ENCODE results near the gene CEP120. TPM values are rescaled to one million over a fixed set of nuclear protein-coding genes. Genes with fewer than 3 reads are reported as not detected.
"Not testable (repeated sequence)": the region's sequence is repeated elsewhere in the genome, so short reads cannot be mapped to it uniquely, and the experiment has no call there.

The CEP120 gene
- total RNA-seq, 2 experiments from 2014 or later = 17.9 to 21.2 TPM

DNA sequence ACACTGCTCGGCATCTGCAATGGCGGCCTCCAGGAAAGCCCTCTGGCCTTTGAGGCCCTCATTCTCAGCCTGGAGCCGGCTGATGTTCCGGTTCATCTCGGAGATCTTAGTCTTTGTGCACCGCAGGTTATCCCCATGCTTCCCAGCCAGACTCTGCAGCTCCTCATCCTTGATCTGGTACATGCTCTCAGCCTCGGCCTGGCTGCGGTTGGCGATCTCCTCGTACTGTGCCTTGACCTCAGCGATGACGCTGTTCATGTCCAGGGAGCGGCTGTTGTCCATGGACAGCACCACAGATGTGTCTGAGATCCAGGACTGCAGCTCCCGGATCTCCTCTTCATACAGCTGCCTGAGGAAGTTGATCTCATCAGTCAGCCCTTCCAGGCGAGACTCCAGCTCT lies 21.9 kb downstream of the CEP120 start:
- POLR2A ChIA-PET = no interaction called here
- CTCF ChIA-PET = no interaction called here

DNA sequence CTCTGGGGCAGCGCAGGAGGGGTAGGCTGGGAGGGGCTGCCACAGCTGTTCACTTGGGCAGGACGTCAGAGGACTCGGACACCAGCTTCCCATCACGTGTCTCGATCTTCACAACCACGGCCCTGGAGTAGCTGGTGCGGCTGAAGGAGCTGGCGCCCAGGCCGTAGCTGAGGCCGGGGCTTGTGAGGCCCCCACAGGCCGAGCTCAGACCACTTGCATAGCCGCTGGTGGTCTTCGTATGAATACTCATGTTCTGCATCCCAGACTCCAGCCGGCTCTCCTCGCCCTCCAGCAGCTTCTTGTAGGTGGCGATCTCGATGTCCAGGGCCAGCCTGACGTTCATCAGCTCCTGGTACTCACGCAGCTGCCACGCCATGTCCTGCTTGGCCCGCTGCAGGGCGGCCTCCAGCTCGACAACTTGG lies 22.3 kb downstream of the CEP120 start:
- POLR2A ChIA-PET, CTCF ChIA-PET: not testable (repeated sequence)

DNA sequence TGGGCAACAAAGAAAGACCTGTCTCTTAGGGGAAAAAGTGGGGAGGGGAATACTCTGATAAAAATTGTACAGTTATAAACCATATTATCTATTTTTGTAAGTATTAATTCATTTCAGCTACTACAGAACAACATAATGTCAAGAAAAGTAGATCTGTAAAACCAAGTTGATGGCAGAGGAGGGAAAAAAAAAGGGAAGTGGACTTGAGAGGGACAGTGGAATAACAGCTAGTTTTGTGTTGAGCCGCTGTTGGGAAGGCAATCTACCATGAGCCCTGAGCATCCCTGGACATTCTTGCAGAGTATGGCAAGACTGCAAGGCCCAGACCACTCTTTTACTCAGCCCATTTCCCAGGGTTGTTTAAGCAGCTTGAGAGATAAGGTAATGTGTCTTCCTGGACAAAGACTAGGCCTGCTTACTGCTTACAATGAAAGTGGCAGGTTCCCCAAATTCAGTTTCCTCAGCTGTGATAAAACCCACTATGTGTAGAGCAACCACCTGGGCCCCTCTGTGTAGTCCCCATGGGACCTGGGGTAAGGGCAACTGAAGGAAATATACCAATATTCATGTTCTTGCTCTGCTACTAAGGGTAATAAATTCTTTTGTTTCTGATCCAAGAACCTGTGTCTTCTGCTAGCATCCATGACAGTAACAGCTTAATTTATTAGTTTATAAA lies 25.0 kb downstream of the CEP120 start:
- CTCF ChIA-PET = no interaction called here
- POLR2A ChIA-PET = no interaction called here

DNA sequence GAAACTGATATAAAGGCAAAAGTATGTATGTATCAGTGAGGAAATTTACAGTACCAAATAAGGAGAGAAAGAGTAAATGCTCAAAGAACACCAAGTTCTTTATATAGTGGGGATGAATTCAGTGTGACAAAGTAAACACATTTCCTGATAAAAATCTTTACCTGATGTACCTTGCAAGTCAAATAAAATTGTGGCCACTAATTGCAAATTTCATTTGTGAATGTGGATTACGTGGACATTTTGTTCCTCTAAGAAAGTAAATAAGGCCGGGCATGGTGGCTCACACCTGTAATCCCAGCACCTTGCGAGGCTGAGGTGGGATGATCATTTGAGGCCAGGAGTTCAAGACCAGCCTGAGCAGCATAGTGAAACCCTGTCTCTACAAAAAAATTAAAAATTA lies 25.7 kb downstream of the CEP120 start:
- POLR2A ChIA-PET = no interaction called here
- CTCF ChIA-PET = no interaction called here

DNA sequence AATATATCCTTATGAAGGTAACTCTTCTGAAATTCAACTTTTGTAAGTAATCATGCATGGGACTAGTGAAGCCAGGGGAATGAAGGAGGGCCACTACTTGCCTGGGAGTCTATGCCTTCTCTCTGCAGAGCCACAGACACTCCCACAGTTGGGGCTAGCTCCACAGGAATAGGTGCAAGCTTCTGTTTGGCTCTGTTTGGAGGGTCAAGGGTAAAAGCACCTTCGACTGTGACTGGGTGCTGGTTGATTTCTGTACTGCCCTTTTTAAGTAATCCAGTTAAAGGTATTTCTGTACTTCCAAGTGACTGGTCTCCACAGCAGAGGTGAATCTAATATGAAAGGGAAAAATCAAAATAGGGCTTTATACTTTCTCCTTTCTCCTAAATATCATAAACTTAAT lies 32.2 kb downstream of the CEP120 start:
- ChIA-PET CTCF (no interaction called here), POLR2A (no interaction called here)

DNA sequence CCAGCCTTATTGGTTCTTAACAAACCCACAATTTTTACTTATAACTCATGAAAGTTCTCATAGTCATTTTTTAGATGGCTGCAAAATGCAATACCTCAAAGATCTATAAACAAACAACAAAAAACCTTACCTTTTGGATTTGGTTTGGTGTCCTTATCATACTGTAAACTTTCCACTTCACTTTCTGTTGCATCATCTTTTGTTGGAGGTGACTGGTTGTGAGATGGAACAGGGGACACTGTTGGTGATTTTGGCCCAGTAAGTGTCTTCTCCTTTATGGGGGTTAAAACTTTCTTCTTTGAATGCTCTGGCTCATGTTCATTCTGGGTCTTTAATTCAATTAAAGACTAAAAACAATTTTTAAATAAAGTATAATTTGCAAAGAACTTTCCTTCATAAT lies 33.4 kb downstream of the CEP120 start:
- POLR2A ChIA-PET = no interaction called here
- CTCF ChIA-PET = no interaction called here

DNA sequence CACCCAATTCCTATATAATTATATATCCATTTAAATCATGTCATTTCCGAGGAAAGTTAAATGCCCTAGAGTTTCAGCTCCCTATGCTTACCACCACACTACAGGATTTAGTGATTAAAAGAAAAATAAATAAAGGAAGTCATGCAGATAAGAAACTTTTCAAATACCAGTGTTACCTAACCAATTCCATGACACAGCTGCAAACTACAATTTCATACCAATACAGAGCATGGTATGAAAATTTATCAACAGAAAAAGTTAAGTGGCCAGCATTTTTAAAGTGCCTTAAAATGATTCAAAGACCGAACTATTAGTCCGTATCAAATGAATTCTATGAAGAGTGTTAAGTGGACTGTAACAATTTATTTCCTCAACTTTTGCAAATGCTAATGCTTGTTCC lies 35.9 kb downstream of the CEP120 start:
- ChIA-PET POLR2A (no interaction called here), CTCF (no interaction called here)

DNA sequence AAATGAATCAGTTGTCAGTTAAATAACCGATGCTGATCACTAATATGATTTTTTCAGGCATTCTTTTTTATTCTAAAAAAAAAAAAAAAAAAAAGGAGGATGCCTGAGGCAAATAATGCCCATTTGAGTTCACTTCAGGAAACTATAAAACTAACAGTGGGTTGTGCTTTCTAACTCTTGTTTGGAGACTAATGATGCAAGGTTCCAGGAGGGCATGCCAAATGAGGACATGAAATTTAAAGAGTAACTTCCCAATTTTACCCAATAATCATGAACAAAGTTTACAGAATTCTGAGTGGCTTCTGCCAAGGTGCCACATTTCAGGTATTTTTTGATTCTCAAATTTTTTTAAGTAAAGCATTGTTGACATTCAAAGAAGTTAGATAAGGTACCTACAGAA lies 41.0 kb downstream of the CEP120 start:
- ChIA-PET POLR2A (no interaction called here), CTCF (no interaction called here)

DNA sequence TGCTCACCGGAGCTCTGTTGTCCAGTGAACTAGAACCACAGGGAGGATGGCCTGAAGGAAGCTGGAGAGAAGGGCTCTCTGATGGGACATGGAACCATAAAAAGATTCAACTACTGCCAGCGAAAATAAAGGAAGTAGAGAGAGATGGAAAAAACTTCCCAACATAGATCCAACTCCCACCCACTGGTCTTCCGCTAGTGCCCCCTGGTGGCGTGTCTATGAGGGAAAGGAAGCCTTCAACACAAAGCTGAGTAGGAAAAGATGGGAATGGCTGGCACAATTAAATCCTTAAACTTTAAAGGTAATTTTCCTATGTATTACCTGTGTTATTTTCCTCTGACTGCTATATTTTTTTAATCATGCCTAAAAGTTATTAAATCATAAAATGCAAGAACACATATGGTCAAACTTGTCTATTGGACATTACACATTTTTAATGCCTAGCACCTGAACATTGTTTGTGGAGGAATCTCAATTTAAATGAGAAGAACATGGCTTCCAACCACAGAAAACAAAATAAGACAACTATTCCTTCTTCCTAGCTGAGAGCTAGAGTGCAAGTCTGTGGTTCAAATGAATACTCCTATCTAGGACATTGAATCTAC lies 51.5 kb downstream of the CEP120 start:
- POLR2A ChIA-PET = no interaction called here
- CTCF ChIA-PET = interaction anchor here (0.7 to 0.9 kb wide), 2 partner anchors 10 to 239 kb away, joined by 3 to 4 read pairs; no protein-coding TSS in a partner anchor

DNA sequence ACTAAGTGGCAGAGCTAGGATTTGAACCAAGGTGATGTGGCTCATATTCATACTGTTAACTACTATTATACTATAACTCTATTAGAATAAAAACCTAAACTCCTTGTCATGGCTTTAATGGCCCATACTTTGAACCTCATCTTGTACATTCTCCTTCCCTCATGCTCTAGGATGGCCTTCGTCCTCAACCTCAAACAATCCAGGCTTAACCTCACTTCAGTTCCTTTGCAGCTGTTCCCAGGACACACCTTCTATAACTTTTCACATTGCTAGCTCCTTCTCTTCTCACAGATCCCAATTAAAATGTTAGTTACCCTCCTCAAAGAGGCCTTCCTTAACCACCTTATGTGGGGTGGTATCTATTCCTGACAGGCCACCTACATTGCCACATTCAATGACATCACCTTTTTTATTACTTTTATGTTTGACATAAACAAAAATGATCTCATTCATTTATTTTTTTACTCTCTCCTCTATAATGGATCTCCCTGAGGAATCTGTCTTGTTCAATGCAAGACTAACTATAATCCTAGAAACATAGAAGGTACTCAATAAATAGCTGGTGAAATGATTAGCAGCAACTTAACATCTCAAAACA lies 53.7 kb downstream of the CEP120 start:
- CTCF ChIA-PET = interaction anchor here (0.6 to 0.7 kb wide), 2 partner anchors 259 to 538 kb away, joined by 3 to 4 read pairs; no protein-coding TSS in a partner anchor
- POLR2A ChIA-PET = no interaction called here

DNA sequence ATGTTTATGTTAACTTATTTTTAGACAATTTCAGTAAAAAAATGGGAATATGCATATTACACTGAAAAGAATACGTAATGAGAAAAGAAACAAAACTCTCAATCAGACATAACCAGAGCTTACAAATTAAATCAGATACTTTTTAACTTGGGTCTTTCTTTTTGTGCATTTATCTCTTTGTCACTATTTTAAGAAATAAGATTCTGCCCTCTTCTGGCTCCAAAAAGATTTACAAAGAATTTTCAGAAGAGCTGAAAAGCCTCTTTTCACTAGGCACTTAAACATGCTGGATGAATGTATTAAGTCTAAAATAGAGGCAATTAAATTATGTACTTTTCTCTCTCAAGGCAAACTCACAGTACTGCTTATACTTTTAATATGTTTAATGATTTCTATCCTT lies 55.5 kb downstream of the CEP120 start:
- CTCF ChIA-PET = no interaction called here
- POLR2A ChIA-PET = no interaction called here

DNA sequence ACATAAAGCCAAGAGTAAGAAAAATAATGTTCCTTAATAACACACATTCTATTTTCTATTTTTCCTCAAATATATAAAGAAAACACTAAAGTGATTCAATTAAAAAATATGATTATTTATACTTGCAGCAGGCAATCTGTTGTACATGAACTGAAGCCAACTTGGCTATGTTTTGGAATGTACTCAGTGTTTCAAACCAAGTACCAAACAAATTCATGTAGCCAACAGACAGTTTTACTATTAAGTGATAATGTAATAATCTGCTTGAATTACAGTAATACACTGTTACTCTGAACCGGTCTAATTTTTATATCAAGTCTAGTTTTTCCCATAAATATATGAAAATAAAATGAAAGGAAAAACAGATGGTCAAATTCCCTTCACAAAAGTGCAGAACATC lies 58.0 kb downstream of the CEP120 start:
- ChIA-PET POLR2A (no interaction called here), CTCF (no interaction called here)

DNA sequence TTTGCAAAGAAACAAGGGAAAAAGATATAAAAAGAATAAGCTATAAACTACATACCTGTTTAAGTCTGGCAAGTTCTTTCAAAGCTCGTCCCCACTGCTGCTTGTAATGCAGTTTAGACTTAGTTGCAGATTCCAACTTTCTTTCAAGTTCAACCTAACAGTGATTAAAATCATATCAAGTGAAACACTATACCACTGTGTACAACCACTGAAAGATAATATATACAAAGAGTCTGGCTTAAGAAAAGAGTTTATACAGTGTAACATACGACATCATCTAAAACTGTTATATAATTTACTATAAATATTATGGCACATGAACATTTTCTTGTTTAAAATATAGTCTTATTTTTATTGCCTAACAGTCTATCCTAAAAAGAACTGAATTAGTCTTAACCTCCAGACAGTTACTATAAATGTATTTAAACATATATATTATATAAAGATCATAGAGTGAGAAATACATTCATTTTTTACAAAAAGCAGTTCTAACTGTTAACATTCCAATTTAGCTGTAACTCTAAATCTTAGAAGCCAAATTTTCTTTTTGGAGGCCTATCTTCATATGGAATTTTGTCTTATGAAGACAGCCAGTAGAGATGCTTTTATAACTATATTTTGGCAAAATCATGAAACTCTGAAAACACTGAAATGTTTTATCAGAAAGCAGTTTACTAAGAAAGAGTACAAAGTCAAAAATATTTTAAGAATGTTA lies 58.6 kb downstream of the CEP120 start:
- ChIA-PET POLR2A (no interaction called here), CTCF (no interaction called here)

DNA sequence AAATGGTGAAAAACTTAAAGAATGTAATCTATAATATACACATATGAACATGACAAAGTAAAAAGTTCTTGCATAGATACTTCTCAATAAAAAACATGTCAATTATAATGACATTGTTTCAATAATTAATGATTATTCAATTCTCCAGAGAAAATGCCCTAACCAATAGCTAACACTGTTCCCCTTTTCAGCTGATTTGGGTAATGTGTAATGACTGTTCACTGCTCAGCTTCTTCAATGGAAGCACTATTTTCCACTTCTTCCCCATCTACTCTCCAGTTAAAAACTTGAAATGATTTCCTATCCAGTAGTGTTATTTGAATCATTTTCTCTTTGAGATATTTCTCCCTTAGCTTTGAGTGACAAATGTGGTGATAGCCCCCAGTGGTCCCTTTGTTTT lies 62.3 kb downstream of the CEP120 start:
- POLR2A ChIA-PET = no interaction called here
- CTCF ChIA-PET = interaction anchor here (1.2 kb wide), 1 partner anchor 11 kb away, joined by 3 read pairs; no protein-coding TSS in a partner anchor

DNA sequence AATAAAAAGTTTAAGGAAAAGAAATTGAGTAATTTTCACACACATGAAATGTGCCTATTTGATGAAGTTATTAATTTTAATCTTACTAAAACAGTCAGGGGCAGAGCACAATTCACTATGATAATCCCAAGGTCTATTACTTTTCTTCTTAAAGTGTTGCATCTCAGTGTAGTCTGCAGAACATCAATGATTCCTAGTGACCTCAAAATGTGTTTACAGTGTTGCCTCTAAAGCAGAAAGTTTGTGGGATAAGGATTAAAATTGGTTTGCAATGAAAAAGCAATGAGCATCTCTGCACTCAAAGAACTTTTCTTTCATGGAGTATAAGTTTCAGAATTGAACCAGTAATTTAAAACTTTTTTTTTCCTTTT lies 63.0 kb downstream of the CEP120 start:
- CTCF ChIA-PET = interaction anchor here (1.2 kb wide), 1 partner anchor 11 kb away, joined by 3 read pairs; no protein-coding TSS in a partner anchor
- POLR2A ChIA-PET = no interaction called here

DNA sequence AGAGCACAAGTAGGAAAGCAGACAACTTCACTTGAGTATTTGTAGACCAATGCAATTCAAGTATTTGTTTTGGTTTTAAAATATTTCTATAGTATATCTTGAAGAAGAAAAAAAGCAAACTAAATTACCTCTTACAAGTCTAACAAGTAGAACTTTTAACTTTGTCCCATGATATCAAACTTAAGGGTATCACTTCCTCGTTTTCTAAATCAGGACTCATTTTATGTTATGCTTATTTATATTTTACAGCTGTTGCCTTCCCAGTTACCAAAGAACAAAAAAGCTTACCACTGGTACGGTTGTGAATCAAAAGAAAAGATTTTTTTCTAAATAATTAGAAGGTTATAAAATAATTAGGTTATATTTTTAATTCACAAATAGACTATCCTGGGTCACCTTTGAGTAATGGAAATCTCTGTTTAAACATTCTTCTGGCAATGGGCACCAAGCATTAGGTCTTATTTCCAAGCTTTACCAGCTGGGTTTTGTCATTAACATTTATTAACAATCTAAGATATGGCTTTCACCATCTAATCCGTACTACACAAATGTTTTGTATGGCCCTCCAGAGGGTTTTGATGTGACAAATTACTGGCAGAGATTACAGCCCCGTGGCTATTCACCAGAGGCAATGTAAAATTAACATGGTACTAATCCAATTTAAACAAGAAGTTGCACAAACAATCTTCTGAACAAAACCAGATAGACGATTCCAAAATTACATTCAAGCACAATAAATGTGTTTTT lies 63.6 kb downstream of the CEP120 start:
- CTCF ChIA-PET = no interaction called here
- POLR2A ChIA-PET = no interaction called here

DNA sequence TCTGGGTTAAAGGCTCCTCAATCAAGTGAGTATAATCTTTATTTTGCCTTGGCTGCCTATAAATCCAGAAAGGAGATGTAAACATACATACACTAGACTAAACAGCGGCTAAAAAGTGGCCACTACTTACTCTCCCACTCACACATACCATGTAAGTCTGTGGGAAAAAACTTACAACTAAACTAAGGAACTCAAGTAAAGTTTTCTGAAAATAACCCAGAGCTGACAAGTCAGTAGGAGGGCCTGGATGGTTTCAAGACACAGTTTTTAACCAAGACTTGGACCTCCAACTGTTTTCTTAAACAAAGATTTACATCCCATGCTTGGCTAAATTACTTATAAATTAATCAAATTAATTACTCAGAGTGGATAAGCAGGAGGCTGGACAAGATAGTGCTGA lies 64.5 kb downstream of the CEP120 start:
- ChIA-PET CTCF (no interaction called here), POLR2A (no interaction called here)

DNA sequence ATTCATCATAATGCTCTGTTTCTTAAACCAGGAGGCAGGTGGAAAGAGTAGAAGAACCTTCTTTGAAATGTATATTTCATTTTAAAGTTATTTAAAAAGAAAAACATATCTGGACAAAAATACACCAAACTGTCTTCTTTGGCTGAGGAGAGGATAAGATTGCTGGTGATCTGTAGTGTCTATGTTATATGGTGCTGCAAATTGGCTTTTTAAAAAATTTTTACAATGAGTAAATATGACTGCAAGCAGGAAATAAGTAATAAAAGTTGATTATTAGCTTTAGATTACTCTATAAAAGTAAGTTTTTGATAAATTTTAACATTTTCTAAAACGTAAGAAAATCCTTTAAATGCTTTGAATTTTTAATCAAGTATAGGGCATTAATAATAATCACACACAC lies 64.9 kb downstream of the CEP120 start:
- CTCF ChIA-PET = no interaction called here

DNA sequence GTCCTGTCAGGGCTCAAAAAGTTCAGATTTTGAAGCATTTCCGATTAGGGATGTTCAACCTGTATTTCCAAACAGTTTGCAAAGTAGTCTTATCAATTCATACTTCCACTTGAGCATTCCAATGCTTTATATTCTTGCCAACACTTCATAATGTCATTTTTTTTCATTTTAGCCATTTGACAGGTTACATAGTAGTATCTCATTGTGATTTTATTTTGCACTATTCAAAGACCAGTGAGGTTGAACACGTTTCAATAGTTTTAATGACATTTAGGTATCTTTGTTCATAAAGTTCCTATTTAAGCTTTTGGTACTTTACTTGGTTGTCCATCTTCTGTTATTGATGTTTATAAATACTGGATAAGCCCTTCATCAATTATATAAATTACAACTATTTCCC lies 71.4 kb downstream of the CEP120 start:
- CTCF ChIA-PET = no interaction called here
- POLR2A ChIA-PET = no interaction called here

More for the DNA sequence above, 64.9 kb downstream of the CEP120 start:
- POLR2A ChIA-PET = no interaction called here

DNA sequence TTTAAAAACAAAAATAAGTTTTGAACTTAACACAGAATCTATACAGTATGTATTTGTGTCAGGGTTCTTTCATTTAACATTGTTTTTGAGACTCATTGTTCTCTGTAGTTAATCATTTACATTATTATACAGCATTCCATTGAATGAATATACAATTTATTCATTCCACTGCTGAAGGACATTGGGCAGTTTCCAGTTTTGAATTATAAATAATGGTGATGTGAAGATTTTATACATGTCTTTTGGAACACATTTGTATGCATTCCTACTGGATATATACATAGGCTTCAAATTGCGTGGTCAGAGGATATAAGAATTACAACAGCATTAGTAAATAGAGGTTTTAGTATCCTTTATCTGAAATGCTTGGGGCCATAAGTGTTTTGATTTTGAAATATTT lies 72.0 kb downstream of the CEP120 start:
- CTCF ChIA-PET = no interaction called here
- POLR2A ChIA-PET = no interaction called here

Data from activated CD8-positive, alpha-beta memory T cell treated with anti-CD3 and anti-CD28 coated beads for 36 hours (primary cell).